GM12892 (cell line): ENCODE data around the gene SYNDIG1.

Source experiments
- POLR2A ChIP-seq: IDR thresholded peaks from 2 replicates; pipeline ENCODE4 v1.6.1; 2011; ENCODE audit warnings: low read depth, low read length, control low read depth
- POLR2AphosphoS5 ChIP-seq: IDR thresholded peaks from 2 replicates; pipeline ENCODE4 v1.6.1; 2011; ENCODE audit warnings: low read depth, low read length, control low read depth
- TAF1 ChIP-seq: IDR thresholded peaks from 2 replicates; pipeline ENCODE4 v1.6.1; 2011; ENCODE audit warnings: low read depth, mild to moderate bottlenecking, control low read depth, low read length, borderline replicate concordance

- TF ChIP-seq TAF1 (no peak), POLR2AphosphoS5 (no peak), POLR2A (no peak)
Observed at GRCh38 chr20:24488064-24488799, 18.8 kb downstream of the SYNDIG1 start.
